ENCODE measurements around the gene KIF15.

The KIF15 gene

DNA sequence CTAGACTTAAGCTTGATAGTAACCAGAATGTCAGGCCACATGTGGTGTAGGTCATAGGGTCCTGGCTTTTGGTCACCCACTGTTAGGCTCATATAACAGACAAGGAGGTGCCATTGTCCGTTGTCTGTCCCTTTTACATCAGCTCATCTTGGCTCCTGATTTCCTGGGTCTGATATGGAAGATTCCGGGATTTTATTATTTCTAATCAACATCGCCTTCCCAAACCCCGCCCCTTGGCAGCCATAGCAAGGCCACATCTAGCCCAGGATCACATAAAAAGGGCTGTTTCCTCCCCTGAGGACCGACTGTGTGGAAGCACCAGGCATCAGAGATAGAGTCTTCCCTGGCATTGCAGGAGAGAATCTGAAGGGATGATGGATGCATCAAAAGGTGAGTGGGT lies 112.7 kb downstream of the KIF15 start, which contains the start of gene TGM4:
TSS of gene TGM4 (plus strand) at position 301 of the 400 bp plus-strand sequence. CDS start at position 372, 71 bp downstream.
- no peak for DNase-seq (ENCODE audit: low spot score)
- no peak for FAIRE-seq

DNA sequence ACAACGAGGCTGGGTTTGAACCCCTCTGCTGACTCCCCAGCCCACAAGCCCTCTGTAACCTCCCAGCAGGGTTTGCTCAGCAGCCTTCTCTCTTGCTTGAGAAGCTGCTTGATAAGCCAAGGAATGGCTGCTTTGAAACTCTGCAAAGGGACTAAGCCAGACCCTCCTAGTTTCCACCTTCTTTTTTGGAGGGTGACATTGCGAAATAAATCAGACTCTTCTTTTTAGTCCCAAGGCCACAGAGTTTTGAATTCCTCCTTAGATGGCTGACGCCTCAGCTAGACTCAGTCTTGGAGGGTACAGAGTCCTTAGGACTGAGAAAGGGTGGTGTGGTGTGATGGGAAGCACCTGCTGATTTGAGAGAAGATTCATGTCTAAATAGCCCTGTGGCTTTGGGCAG lies 114.0 kb downstream of the KIF15 start:
- FAIRE-seq (no peak), DNase-seq (ENCODE audit: low spot score) (no peak)

DNA sequence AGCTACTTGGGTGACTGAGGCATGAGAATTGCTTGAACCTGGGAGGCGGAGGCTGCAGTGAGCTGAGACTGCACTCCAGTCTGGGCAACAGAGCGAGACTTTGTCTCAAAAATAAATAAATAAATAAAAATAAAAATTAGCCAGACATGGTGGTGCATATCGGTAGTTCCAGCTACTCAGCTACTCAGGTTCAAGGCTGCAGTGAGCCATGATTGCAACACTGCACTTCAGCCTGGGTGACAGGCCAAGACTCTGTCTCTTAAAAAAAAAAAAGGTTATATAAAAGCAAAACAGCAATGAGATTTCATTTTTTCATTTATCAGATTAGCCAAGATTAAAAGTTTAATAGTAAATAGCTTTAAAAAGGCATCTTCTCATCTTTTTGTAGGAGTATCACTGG lies 115.7 kb downstream of the KIF15 start:
- DNase-seq (ENCODE audit: low spot score): no peak
- FAIRE-seq: no peak

DNA sequence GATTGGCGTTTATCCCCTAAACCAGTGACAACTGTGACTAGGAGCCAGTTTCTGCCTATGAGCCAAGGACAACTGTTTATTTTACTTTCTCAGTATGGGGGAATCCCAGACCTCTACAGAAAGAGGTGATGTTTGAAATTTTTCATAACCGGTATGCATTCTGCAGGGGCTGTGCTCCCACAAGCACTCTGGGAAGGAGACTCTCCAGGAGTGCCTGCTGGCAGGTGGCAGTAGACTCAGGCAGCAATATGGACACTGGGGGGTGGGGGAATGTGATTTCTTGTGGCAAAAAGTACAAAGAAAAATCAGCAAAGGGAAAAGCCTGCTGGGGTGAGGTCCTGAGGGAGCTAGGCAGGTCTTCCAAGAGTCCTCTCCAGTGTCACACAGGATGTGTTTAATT lies 118.7 kb downstream of the KIF15 start:
- DNase-seq (ENCODE audit: low spot score): no peak
- FAIRE-seq: no peak

GRCh38 chr3:44883213-44883955 lies 121.8 kb downstream of the KIF15 start:
- DNase-seq (ENCODE audit: low spot score) (no peak), FAIRE-seq (no peak)

GRCh38 chr3:44883999-44884431 lies 122.4 kb downstream of the KIF15 start:
- DNase-seq (ENCODE audit: low spot score): peak; percentile 86
- FAIRE-seq: peak; percentile 71

- FAIRE-seq (peak; percentile 66), DNase-seq (ENCODE audit: low spot score) (peak; percentile 94)
Measured at GRCh38 chr3:44885618-44886017, 124.0 kb downstream of the KIF15 start.

DNA sequence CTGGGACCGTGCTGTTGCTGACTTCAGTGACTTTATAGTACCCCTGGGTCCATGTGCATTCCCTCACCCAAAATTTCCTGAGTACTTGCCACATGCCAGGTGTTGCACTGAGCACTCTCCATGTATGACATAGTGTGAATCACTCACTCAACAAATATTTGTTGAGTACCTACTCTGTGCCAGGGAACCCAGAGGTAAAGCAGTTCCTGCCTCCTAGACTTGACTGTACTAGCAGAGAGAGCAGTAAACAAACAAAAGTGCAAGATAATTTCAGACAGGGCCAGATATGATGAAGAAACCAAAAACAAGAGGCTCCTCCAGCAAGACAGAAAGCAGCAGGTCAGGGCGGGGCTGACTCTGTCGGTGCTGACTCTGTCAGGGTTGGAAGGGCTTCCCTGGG lies 125.0 kb downstream of the KIF15 start:
- FAIRE-seq: peak; percentile 81
- DNase-seq (ENCODE audit: low spot score): peak; percentile 42

DNA sequence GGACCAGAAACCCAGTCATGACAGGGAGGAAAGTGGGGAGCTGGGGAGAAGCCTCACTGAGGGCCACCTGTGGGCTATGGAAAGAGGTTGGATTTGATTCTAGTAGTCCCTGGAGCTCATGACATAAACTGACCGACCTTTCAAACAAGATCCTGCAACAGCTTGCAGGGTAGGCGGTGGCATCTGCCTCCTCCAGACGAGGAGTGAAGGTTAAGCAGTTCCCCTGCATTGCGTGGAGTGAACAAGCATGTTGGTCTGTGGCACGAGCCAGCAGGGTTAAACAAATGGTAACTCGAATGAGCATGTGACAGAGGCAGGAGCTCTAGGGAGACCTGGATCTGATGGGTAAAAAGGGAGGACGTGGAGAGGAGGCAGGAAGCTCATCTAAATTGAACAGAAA lies 125.5 kb downstream of the KIF15 start:
- FAIRE-seq: peak; percentile 53

GRCh38 chr3:44890258-44890657 lies 128.7 kb downstream of the KIF15 start:
- DNase-seq (ENCODE audit: low spot score) (no peak), FAIRE-seq (no peak)

More for the DNA sequence above, 125.5 kb downstream of the KIF15 start:
- DNase-seq (ENCODE audit: low spot score): no peak

DNA sequence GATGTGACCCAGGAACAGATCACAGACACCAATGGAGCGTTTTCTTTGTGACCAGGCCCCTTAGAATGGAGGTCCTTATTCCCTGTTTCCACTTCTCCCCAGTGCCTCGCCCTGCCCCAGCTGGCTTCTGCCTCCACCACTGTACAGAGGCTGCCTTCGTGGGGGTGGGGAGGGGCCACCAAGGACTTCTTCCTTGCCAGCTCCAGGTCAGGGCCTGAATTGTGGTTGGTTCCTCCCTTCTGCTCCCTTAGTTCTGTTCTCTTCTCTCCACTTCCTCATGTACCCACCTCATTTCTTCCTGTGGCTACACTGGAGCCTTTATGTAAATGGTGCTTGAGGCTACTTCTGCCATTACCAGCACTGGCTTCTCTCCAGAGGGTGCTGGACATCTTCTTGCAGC lies 129.3 kb downstream of the KIF15 start:
- FAIRE-seq: no peak
- no peak for DNase-seq (ENCODE audit: low spot score)

- no peak for DNase-seq (ENCODE audit: low spot score)
- no peak for FAIRE-seq
Measured at GRCh38 chr3:44892689-44893088, 131.1 kb downstream of the KIF15 start.

- no peak for FAIRE-seq
- DNase-seq (ENCODE audit: low spot score): peak; percentile 66
Measured at GRCh38 chr3:44893097-44893496, 131.5 kb downstream of the KIF15 start.

DNA sequence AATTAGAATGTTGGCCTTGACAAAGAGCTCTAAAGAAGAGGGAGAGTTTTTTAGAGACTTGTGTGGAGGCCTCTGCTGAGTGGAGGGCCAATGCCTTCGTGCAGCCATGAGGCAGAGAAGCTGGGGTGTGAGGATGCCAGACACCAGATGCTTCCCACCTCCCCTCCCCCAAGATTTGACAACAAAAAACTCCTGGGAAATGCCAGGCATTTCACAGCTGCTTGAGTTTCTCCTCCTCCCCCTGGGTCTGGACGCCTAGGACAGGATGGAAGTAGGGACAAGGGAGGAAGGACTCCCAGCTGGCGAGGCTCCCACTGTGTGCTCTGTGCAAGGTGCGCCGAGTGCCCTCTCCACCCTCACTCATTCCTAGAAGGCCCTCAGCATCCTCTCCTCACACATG lies 132.9 kb downstream of the KIF15 start:
- FAIRE-seq: no peak
- peak; percentile 41 for DNase-seq (ENCODE audit: low spot score)

DNA sequence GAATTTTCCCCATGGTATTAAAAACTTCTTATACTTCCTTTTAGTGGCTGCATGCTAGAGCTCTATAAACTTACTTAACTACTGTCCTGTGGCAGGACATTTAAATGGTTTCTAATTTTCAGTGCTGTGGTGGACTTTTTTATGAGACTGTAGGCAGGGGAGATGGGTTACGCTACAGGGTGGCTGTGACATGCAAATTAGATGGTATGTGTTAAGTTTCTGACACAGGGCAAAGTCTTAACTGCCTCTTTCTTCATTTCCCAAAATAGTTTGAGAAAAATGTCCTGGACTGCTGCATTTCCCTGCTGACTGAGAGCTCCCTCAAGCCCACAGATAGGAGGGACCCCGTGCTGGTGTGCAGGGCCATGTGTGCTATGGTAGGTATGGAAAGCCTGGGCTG lies 134.8 kb downstream of the KIF15 start:
- FAIRE-seq: no peak

GRCh38 chr3:44899683-44900367 lies 138.2 kb downstream of the KIF15 start:
- no peak for DNase-seq (ENCODE audit: low spot score)
- no peak for FAIRE-seq

More for the DNA sequence above, 134.8 kb downstream of the KIF15 start:
- DNase-seq (ENCODE audit: low spot score): no peak

- FAIRE-seq: no peak
- DNase-seq (ENCODE audit: low spot score): no peak
Measured at GRCh38 chr3:44902628-44903027, 141.0 kb downstream of the KIF15 start.
